Thymus (tissue), 11 donors: ENCODE results near the gene TCF7L1. TPM values are rescaled to one million over a fixed set of nuclear protein-coding genes. Genes with fewer than 3 reads are reported as not detected.
A peak's percentile ranks its signal among the peaks of the same experiment; 100 is the strongest.

ENCODE experiments used
- DNase-seq, 9 donors: peaks; one replicate each; pipeline ENCODE4 v3.0.0-alpha.2; 2013; ENCODE audit warnings: low spot score in 9 of 9, low read depth in 6 of 9, missing footprints in 1 of 9
- H3K27ac ChIP-seq, 2 donors: one replicate each; pipeline ENCODE4 v1.5.1; 2013; ENCODE audit warnings: control low read depth in 1 of 2, low read depth in 1 of 2, low read length in 1 of 2, mild to moderate bottlenecking in 1 of 2, moderate library complexity in 1 of 2
- H3K27me3 ChIP-seq, 2 donors: one replicate each; pipeline ENCODE4 v1.5.1; 2013; ENCODE audit warnings: low read length in 1 of 2; ENCODE audit not compliant: control insufficient read depth in 2 of 2, insufficient read depth in 1 of 2
- H3K36me3 ChIP-seq, 2 donors: one replicate each; pipeline ENCODE4 v1.5.1; 2013; ENCODE audit warnings: low read length in 1 of 2, mild to moderate bottlenecking in 1 of 2, moderate library complexity in 1 of 2; ENCODE audit not compliant: control insufficient read depth in 2 of 2, insufficient read depth in 2 of 2
- H3K4me1 ChIP-seq, 2 donors: one replicate each; pipeline ENCODE4 v1.5.1; 2013; ENCODE audit warnings: low read length in 2 of 2; ENCODE audit not compliant: control insufficient read depth in 2 of 2, insufficient read depth in 2 of 2
- H3K4me3 ChIP-seq, 2 donors: one replicate each; pipeline ENCODE4 v1.5.1; 2013; ENCODE audit warnings: low read length in 2 of 2, control low read depth in 1 of 2, mild to moderate bottlenecking in 1 of 2
- H3K9me3 ChIP-seq, 2 donors: one replicate each; pipeline ENCODE4 v1.5.1; 2013; ENCODE audit warnings: low read length in 1 of 2, mild to moderate bottlenecking in 1 of 2; ENCODE audit not compliant: control insufficient read depth in 2 of 2, insufficient read depth in 1 of 2
- WGBS: extraction: QIAGEN DNeasy Blood & Tissue Kit; methylation state at CpG from one replicate; pipeline ENCODE4 v1.1.7; 2013; 5-methylcytosine and 5-hydroxymethylcytosine counted together
- polyA plus RNA-seq: library from polyadenylated mRNA; stranded (reverse); fragments of 200-250 nt; gene quantifications from one replicate; pipeline ENCODE4 v1.2.3, GENCODE V29; 2013
- total RNA-seq: library from RNA; stranded (reverse); fragments of 120-200 nt; gene quantifications from one replicate; pipeline ENCODE4 v1.2.4, GENCODE V29; 2013
- donor health status: healthy.

The TCF7L1 gene
- total and polyA plus RNA-seq, 2 donors, result 0.90 to 6.6 TPM

DNA sequence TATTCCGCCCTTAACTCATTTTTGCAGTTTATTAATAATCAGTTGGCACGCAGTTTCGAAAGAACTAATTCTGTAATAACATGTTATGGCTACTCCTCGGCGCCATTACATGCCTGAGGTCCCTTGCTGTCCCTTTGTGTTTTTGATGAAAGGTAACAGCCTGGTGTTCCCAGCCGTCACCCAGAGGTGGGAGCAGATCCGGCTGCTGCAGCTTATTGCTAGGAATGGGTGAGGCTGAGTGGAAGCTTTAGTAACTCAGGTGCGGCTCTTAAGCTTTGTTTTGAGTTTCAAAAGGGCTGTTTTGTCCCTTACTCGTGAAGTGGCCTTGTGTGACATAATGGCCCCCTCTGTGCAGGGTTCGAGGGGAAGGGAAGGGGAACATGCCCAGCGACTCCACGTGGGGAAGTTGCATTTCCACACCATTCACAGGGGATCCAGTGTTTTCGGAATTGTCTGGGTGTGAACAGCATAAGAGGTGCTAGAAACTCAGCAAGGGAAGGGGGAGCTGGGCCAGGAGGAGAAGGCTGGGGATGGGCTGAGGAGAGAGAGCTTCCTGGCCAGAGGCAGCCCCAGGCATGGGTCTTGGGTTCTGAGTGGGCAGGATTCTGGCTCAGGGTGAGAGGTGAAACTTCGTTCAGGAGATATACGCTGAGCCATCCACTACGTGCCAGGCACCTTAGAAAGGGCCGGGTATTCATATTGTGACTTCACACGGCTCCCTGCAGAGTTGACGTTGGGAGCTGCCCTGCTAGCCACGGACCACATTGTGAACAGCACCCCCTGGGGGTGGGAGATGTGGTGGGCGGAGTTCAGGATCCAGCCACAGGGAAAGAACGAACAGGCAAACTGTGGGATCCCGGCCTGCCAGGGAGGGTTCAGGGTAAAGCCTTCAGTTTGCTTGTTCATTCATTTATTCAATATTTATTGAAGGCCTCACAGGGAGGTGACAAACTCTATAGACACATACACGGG is 110.2 kb downstream of the TCF7L1 start:
- Histone ChIP-seq H3K4me1 (no peaks in the 10 kb centered on the region), H3K36me3 (no peaks in the 10 kb centered on the region), H3K4me3 (no peak overlapping the region), H3K27me3 (peaks cover 0 to 5% of the 10 kb centered on the region in 2 donors), H3K9me3 (no peaks in the 10 kb centered on the region), H3K27ac (no peak overlapping the region)
- WGBS, result 75% methylated on average over 24 of the region's 24 CpGs
- DNase-seq, result peak in 2 of 9 donors; percentile 27 to 31

GRCh38 chr2:85244828-85245227 is 111.6 kb downstream of the TCF7L1 start:
- H3K4me1 ChIP-seq, result no peaks in the 10 kb centered on the region
- no peak overlapping the region for H3K4me3 ChIP-seq
- 91% methylated on average over 7 of the region's 7 CpGs for WGBS
- H3K9me3 ChIP-seq, result no peaks in the 10 kb centered on the region
- H3K27me3 ChIP-seq, result no peaks in the 10 kb centered on the region
- no peak overlapping the region for H3K27ac ChIP-seq
- no peak for DNase-seq
- H3K36me3 ChIP-seq, result no peaks in the 10 kb centered on the region

GRCh38 chr2:85245891-85246290 is 112.7 kb downstream of the TCF7L1 start:
- Histone ChIP-seq H3K27ac (no peak overlapping the region), H3K36me3 (no peaks in the 10 kb centered on the region), H3K4me1 (no peaks in the 10 kb centered on the region), H3K27me3 (no peaks in the 10 kb centered on the region), H3K4me3 (no peak overlapping the region), H3K9me3 (no peaks in the 10 kb centered on the region)
- WGBS, result 90% methylated on average over 4 of the region's 4 CpGs
- no peak for DNase-seq

- no peaks in the 10 kb centered on the region for H3K9me3 ChIP-seq
- DNase-seq, result no peak
- no peaks in the 10 kb centered on the region for H3K36me3 ChIP-seq
- H3K27ac ChIP-seq, result no peak overlapping the region
- H3K4me3 ChIP-seq, result no peak overlapping the region
- no peaks in the 10 kb centered on the region for H3K4me1 ChIP-seq
- 86% methylated on average over 5 of the region's 5 CpGs for WGBS
- no peaks in the 10 kb centered on the region for H3K27me3 ChIP-seq
Observed at GRCh38 chr2:85246348-85246747, 113.2 kb downstream of the TCF7L1 start.

DNA sequence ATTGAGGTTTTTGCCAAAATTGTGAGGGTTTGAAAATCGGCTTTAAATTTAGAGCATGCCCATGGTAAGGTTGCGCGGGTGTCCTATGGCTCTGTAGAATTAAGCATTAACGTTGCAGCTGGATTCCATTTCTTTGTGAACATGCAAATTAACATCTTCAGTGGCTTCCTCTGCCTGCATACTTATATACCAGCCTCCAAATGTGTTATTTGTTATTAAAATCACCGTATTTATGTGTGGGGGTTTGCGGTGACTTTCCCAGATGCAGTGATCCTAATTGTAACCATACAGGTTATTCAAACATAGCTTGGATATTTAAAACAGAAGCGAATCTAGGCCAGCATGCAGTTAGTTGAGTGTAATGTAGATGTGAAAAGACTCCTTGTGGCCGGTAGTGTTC is 114.4 kb downstream of the TCF7L1 start:
- H3K4me3 ChIP-seq, result no peak overlapping the region
- no peaks in the 10 kb centered on the region for H3K36me3 ChIP-seq
- peaks cover 0 to 4% of the 10 kb centered on the region in 2 donors for H3K4me1 ChIP-seq
- WGBS, result 94% methylated on average over 8 of the region's 8 CpGs
- H3K27me3 ChIP-seq, result no peaks in the 10 kb centered on the region
- no peak for DNase-seq
- H3K9me3 ChIP-seq, result no peaks in the 10 kb centered on the region
- no peak overlapping the region for H3K27ac ChIP-seq

DNA sequence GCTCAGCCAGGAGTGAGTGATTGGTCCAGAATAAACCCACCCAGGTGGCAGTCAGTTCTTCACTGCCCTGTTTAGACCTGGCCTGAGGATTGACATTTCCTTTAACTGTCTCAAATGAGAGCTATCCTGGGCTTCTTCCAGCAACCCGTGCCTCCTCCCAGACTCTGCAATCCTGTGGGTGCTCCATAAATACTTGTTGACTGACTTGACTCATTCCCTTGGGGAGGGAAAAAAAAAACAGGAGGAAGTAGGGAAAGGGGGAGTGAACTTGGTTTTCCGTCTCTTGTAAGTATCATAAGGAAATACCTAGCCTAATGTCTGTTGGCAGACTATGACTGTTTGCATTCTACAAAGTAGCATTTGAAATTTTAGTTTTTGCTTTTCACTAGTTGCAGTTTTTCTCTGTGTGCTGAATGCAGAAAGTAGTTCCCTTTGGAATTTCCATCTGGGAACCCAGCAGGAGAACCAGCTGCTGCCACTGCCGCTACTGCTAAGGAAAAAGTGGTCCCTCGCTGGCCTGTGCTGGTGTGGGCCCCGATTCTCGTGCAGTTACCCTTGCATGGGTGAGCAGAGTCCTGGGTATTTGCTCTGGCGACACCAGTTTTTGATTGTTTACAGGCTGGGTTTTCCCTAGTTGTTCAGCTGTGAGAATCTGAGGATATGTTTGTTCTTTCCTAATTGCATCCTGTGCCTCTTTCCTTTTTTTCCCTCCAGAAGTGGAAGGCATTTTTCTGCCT is 115.7 kb downstream of the TCF7L1 start:
- 92% methylated on average over 7 of the region's 7 CpGs for WGBS
- DNase-seq, result no peak
- no peak overlapping the region for H3K4me3 ChIP-seq
- no peaks in the 10 kb centered on the region for H3K27me3 ChIP-seq
- H3K27ac ChIP-seq, result no peak overlapping the region
- no peaks in the 10 kb centered on the region for H3K9me3 ChIP-seq
- no peaks in the 10 kb centered on the region for H3K36me3 ChIP-seq
- H3K4me1 ChIP-seq, result peaks cover 0 to 5% of the 10 kb centered on the region in 2 donors

DNA sequence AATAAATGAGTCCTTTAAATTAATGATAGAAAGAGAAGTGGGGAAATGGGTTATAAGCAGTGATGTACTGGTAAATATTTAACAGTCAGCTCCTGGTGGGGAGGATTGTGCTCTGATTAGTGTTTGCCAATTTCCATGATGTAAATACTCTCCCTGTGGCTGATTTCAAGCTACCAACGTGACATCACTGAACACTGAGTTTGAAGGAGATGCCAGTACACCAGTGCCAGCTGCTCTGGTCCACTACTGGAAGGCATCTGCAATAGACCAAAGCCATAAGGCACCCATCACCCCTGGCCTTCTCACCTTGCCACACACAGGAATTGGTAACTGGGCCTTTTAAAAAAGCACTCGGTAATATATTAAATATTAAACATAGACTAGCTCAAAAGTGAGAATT is 116.9 kb downstream of the TCF7L1 start:
- H3K27me3 ChIP-seq, result no peaks in the 10 kb centered on the region
- H3K9me3 ChIP-seq, result no peaks in the 10 kb centered on the region
- H3K4me3 ChIP-seq, result no peak overlapping the region
- H3K36me3 ChIP-seq, result no peaks in the 10 kb centered on the region
- WGBS, result 96% methylated on average over 2 of the region's 2 CpGs
- H3K27ac ChIP-seq, result no peak overlapping the region
- H3K4me1 ChIP-seq, result peaks cover 0 to 16% of the 10 kb centered on the region in 2 donors
- DNase-seq, result no peak

GRCh38 chr2:85251070-85251616 is 118.0 kb downstream of the TCF7L1 start:
- Histone ChIP-seq H3K27ac (no peak overlapping the region), H3K4me1 (peaks cover 0 to 27% of the 10 kb centered on the region in 2 donors), H3K9me3 (no peaks in the 10 kb centered on the region), H3K36me3 (no peaks in the 10 kb centered on the region), H3K4me3 (no peak overlapping the region), H3K27me3 (no peaks in the 10 kb centered on the region)
- whole genome bisulfite sequencing, result 95% methylated on average over 3 of the region's 3 CpGs
- no peak for DNase-seq

- Histone ChIP-seq H3K4me1 (peaks cover 0 to 48% of the 10 kb centered on the region in 2 donors), H3K27me3 (no peaks in the 10 kb centered on the region), H3K27ac (no peak overlapping the region), H3K36me3 (no peaks in the 10 kb centered on the region), H3K4me3 (no peak overlapping the region), H3K9me3 (no peaks in the 10 kb centered on the region)
- 79% methylated on average over 5 of the region's 5 CpGs for WGBS
- no peak for DNase-seq
Observed at GRCh38 chr2:85253890-85254289, 120.7 kb downstream of the TCF7L1 start.
